OCI-LY1 (cell line): ENCODE data around the gene SLC24A3.

Experiments used
- H2AFZ ChIP-seq: fragments of 200-600 bp; sonication (generic), shearing (Covaris generic); 2 replicates; pipeline ENCODE4 v1.6.0; 2014; ENCODE audit warnings: antibody characterized with exemption, mild to moderate bottlenecking, low read length
- H3F3A ChIP-seq: fragments of 200-600 bp; sonication (generic), shearing (Covaris generic); 2 replicates; pipeline ENCODE4 v1.6.0; 2014; ENCODE audit warnings: mild to moderate bottlenecking, antibody characterized with exemption, low read length, moderate library complexity; ENCODE audit not compliant: insufficient read depth
- H3K27ac ChIP-seq: fragments of 200-600 bp; sonication (generic); 2 replicates; pipeline ENCODE4 v1.5.1; 2014; ENCODE audit warnings: low read length, mixed run types, mild to moderate bottlenecking, low read depth; ENCODE audit not compliant: poor library complexity, severe bottlenecking
- H3K27me3 ChIP-seq: fragments of 200-600 bp; sonication (generic); 2 replicates; pipeline ENCODE4 v1.6.0; 2014; ENCODE audit warnings: antibody characterized with exemption, mild to moderate bottlenecking, low read length, moderate library complexity; ENCODE audit not compliant: insufficient read depth
- H3K36me3 ChIP-seq: fragments of 200-600 bp; sonication (generic); 2 replicates; pipeline ENCODE4 v1.6.1; 2014; ENCODE audit warnings: mild to moderate bottlenecking, antibody characterized with exemption, low read length, moderate library complexity, mixed read lengths; ENCODE audit not compliant: insufficient read depth
- H3K4me1 ChIP-seq: fragments of 200-600 bp; sonication (generic); 2 replicates; pipeline ENCODE4 v1.5.1; 2014; ENCODE audit warnings: mild to moderate bottlenecking, low read length, moderate library complexity; ENCODE audit not compliant: insufficient read depth, severe bottlenecking
- H3K4me2 ChIP-seq: fragments of 200-600 bp; sonication (generic), shearing (Covaris generic); 2 replicates; pipeline ENCODE4 v1.6.1; 2014; ENCODE audit warnings: low read length
- H3K4me3 ChIP-seq: fragments of 200-600 bp; sonication (generic); 2 replicates; pipeline ENCODE4 v1.5.1; 2014; ENCODE audit warnings: low read length, low read depth, mild to moderate bottlenecking, mixed read lengths; ENCODE audit not compliant: poor library complexity, severe bottlenecking
- H3K79me2 ChIP-seq: fragments of 200-600 bp; shearing (Covaris generic); 2 replicates; pipeline ENCODE4 v1.6.1; 2016; ENCODE audit warnings: mixed run types, low read length, mixed read lengths; ENCODE audit not compliant: insufficient read depth
- H3K9ac ChIP-seq: fragments of 200-600 bp; sonication (generic), shearing (Covaris generic); 2 replicates; pipeline ENCODE4 v1.6.1; 2014; ENCODE audit warnings: mild to moderate bottlenecking, low read length, mixed read lengths
- H3K9me2 ChIP-seq: fragments of 200-600 bp; sonication (generic), shearing (Covaris generic); 2 replicates; pipeline ENCODE4 v1.6.1; 2014; ENCODE audit warnings: low read depth, mild to moderate bottlenecking, low read length, mixed read lengths
- H3K9me3 ChIP-seq: fragments of 200-600 bp; shearing (Covaris generic); 2 replicates; pipeline ENCODE4 v1.6.1; 2014; ENCODE audit warnings: low read length, mixed read lengths
- H4K20me1 ChIP-seq: fragments of 200-600 bp; sonication (generic), shearing (Covaris generic); 2 replicates; pipeline ENCODE4 v1.6.0; 2016; ENCODE audit warnings: mild to moderate bottlenecking, low read length; ENCODE audit not compliant: insufficient read depth
- CTCF ChIP-seq: fragments of 200-600 bp; sonication (generic), shearing (Covaris generic); IDR thresholded peaks from 2 replicates; pipeline ENCODE4 v1.5.1; 2017; ENCODE audit warnings: mild to moderate bottlenecking, antibody characterized with exemption, low read length, moderate library complexity, mixed read lengths
- EZH2 ChIP-seq: fragments of 200-600 bp; sonication (generic), shearing (Covaris generic); IDR thresholded peaks from 2 replicates; pipeline ENCODE4 v1.8.0; 2017; ENCODE audit warnings: borderline replicate concordance, mixed run types, mild to moderate bottlenecking, antibody characterized with exemption, low read length, moderate library complexity, mixed read lengths

SLC24A3 gene

GRCh38 chr20:19690462-19690861 is 478.0 kb downstream of the SLC24A3 start:
- Histone ChIP-seq H2AFZ (no peak overlapping the region), H3K36me3 (no peaks in the 10 kb centered on the region), H3K9ac (no peak overlapping the region), H3K4me1 (no peaks in the 10 kb centered on the region), H3K4me3 (no peak overlapping the region), H3K79me2 (no peaks in the 10 kb centered on the region), H3K4me2 (no peak overlapping the region), H3K27me3 (peaks cover 4% of the 10 kb centered on the region; the same call in 1 of the 2 replicates), H3K9me2 (no peaks in the 10 kb centered on the region), H4K20me1 (no peaks in the 10 kb centered on the region), H3K27ac (no peak overlapping the region), H3F3A (no peaks in the 10 kb centered on the region), H3K9me3 (no peaks in the 10 kb centered on the region)
- TF ChIP-seq CTCF (no peak), EZH2 (no peak)

GRCh38 chr20:19691125-19691524 is 478.7 kb downstream of the SLC24A3 start:
- Histone ChIP-seq H3K9me3 (no peaks in the 10 kb centered on the region), H3K27ac (no peak overlapping the region), H4K20me1 (no peaks in the 10 kb centered on the region), H3K4me2 (no peak overlapping the region), H3K4me1 (no peaks in the 10 kb centered on the region), H3F3A (no peaks in the 10 kb centered on the region), H3K36me3 (no peaks in the 10 kb centered on the region), H3K79me2 (no peaks in the 10 kb centered on the region), H3K27me3 (peaks cover 4% of the 10 kb centered on the region; the same call in 1 of the 2 replicates), H3K9me2 (no peaks in the 10 kb centered on the region), H3K4me3 (no peak overlapping the region), H3K9ac (no peak overlapping the region), H2AFZ (no peak overlapping the region)
- TF ChIP-seq EZH2, result no peak
- no peak for TF ChIP-seq CTCF

- no peaks in the 10 kb centered on the region for H3K27me3 ChIP-seq
- H3K9me2 ChIP-seq, result no peaks in the 10 kb centered on the region
- H3F3A ChIP-seq, result no peaks in the 10 kb centered on the region
- no peaks in the 10 kb centered on the region for H4K20me1 ChIP-seq
- H3K4me3 ChIP-seq, result no peak overlapping the region
- H3K79me2 ChIP-seq, result no peaks in the 10 kb centered on the region
- H3K4me2 ChIP-seq, result no peak overlapping the region
- no peaks in the 10 kb centered on the region for H3K4me1 ChIP-seq
- H3K36me3 ChIP-seq, result no peaks in the 10 kb centered on the region
- no peak overlapping the region for H2AFZ ChIP-seq
- no peak for TF ChIP-seq CTCF
- TF ChIP-seq EZH2, result no peak
- H3K27ac ChIP-seq, result no peak overlapping the region
- H3K9ac ChIP-seq, result no peak overlapping the region
- H3K9me3 ChIP-seq, result no peaks in the 10 kb centered on the region
Measured at GRCh38 chr20:19692100-19692499, 479.7 kb downstream of the SLC24A3 start.
